H1 (cell line): ENCODE measurements around the gene MCC. TPM values are rescaled to one million over a fixed set of nuclear protein-coding genes. Genes with fewer than 3 reads are reported as not detected.

ENCODE experiments used
- CTCF ChIA-PET: fragments of 300-600 bp; sonication (Branson Sonifier 250); formaldehyde crosslinking; loops from one replicate; lab custom pipeline; 2021; ENCODE audit not compliant: partially characterized antibody; lab: Charles Lee
- POLR2A ChIA-PET: fragments of 300-600 bp; sonication (Branson Sonifier 250); formaldehyde crosslinking; loops from one replicate; lab custom pipeline; 2021; ENCODE audit warnings: inconsistent platforms; ENCODE audit not compliant: partially characterized antibody; lab: Charles Lee
- DNase-seq, 2 experiments: peaks; one replicate each; pipeline versions ENCODE4 v3.0.0 to v3.0.0-alpha.2; 2010 to 2022; ENCODE audit warnings: low spot score in 2 of 2, low read depth in 1 of 2, mixed read lengths in 1 of 2
- FAIRE-seq: peaks from 2 replicates; lab custom pipeline; 2011; peaks lifted over from hg19 to GRCh38; lab: Jason Lieb, UNC
- H2AFZ ChIP-seq: 2 replicates; pipeline ENCODE4 v1.8.1; 2012; ENCODE audit warnings: low read length, inconsistent platforms
- H2AK5ac ChIP-seq: 2 replicates; pipeline ENCODE4 v1.6.1; 2013; ENCODE audit warnings: low read depth, low read length
- H2BK120ac ChIP-seq: replicated peaks from 2 replicates; pipeline ENCODE3; 2013; ENCODE audit warnings: low read depth, low read length, inconsistent platforms
- H2BK12ac ChIP-seq: 2 replicates; pipeline ENCODE4 v1.6.1; 2013; ENCODE audit warnings: low read depth, low read length
- H2BK15ac ChIP-seq: 2 replicates; pipeline ENCODE4 v1.6.1; 2013; ENCODE audit warnings: low read length
- H2BK20ac ChIP-seq: 2 replicates; pipeline ENCODE4 v1.6.1; 2013; ENCODE audit warnings: low read length
- H2BK5ac ChIP-seq: 2 replicates; pipeline ENCODE4 v1.6.1; 2013; ENCODE audit warnings: low read depth, low read length
- H3K14ac ChIP-seq: 2 replicates; pipeline ENCODE4 v1.6.1; 2013; ENCODE audit warnings: inconsistent platforms; ENCODE audit not compliant: insufficient read length
- H3K18ac ChIP-seq: 2 replicates; pipeline ENCODE4 v1.6.1; 2013; ENCODE audit warnings: low read length; ENCODE audit errors: extremely low read depth
- H3K23ac ChIP-seq: 2 replicates; pipeline ENCODE4 v1.6.1; 2013; ENCODE audit warnings: inconsistent platforms; ENCODE audit not compliant: insufficient read length
- H3K23me2 ChIP-seq: 2 replicates; pipeline ENCODE4 v1.6.1; 2013; ENCODE audit warnings: low read depth, low read length
- H3K27ac ChIP-seq: 2 replicates; pipeline ENCODE4 v1.6.1; 2011; ENCODE audit warnings: low read depth, low read length, inconsistent platforms
- H3K27me3 ChIP-seq, 4 experiments: replicated peaks in 1 of 4; 1 replicate in 1 of 4; 2 replicates in 3 of 4; pipeline versions ENCODE4 v1.6.1 to v1.8.1; 2011 to 2013; ENCODE audit warnings: low read length in 3 of 4, mild to moderate bottlenecking in 3 of 4, inconsistent platforms in 2 of 4, mixed read lengths in 2 of 4, moderate library complexity in 1 of 4; ENCODE audit not compliant: control insufficient read depth in 3 of 4, insufficient read depth in 3 of 4; ENCODE audit errors: extremely low read depth in 1 of 4
- H3K36me3 ChIP-seq, 4 experiments: 2 replicates each; pipeline versions ENCODE4 v1.6.1 to v1.8.1; 2011 to 2013; ENCODE audit warnings: mild to moderate bottlenecking in 4 of 4, low read length in 3 of 4, moderate library complexity in 2 of 4, control low read depth in 1 of 4, inconsistent platforms in 1 of 4; ENCODE audit not compliant: insufficient read depth in 4 of 4, control insufficient read depth in 2 of 4
- H3K4ac ChIP-seq: replicated peaks from 2 replicates; pipeline ENCODE3; 2013; ENCODE audit warnings: low read length, low read depth, mixed read lengths, inconsistent platforms; ENCODE audit not compliant: insufficient read length
- H3K4me1 ChIP-seq, 4 experiments: replicated peaks in 1 of 4; 1 replicate in 1 of 4; 2 replicates in 3 of 4; pipeline versions ENCODE4 v1.6.1 to v1.8.1; 2011 to 2013; ENCODE audit warnings: low read length in 3 of 4, inconsistent platforms in 2 of 4, mixed read lengths in 1 of 4; ENCODE audit not compliant: insufficient read depth in 4 of 4, control insufficient read depth in 3 of 4
- H3K4me2 ChIP-seq, 2 experiments: 2 replicates each; pipeline versions ENCODE4 v1.6.1 to v1.8.1; 2011 to 2013; ENCODE audit warnings: low read depth in 2 of 2, low read length in 2 of 2, control low read depth in 1 of 2, inconsistent platforms in 1 of 2, mild to moderate bottlenecking in 1 of 2; ENCODE audit not compliant: insufficient read depth in 1 of 2
- H3K4me3 ChIP-seq, 4 experiments: fragments of 200-600, 300-600 bp in 1 of 4; sonication (generic), shearing (Covaris generic), sonication (Bioruptor Twin) in 1 of 4; 2 replicates each; pipeline versions ENCODE4 v1.5.1 to v1.8.1; 2011 to 2016; ENCODE audit warnings: low read length in 4 of 4, low read depth in 3 of 4, control low read depth in 2 of 4, inconsistent platforms in 2 of 4, mild to moderate bottlenecking in 2 of 4, mixed read lengths in 1 of 4, moderate library complexity in 1 of 4; ENCODE audit not compliant: insufficient read depth in 2 of 4; ENCODE audit errors: extremely low read depth in 1 of 4
- H3K56ac ChIP-seq: replicated peaks from 2 replicates; pipeline ENCODE3; 2013; ENCODE audit warnings: low read depth, mild to moderate bottlenecking, mixed read lengths, low read length, inconsistent platforms; ENCODE audit not compliant: insufficient read length
- H3K79me1 ChIP-seq: 2 replicates; pipeline ENCODE4 v1.6.1; 2013; ENCODE audit warnings: low read depth, low read length, control low read depth
- H3K79me2 ChIP-seq, 2 experiments: 2 replicates each; pipeline versions ENCODE4 v1.6.1 to v1.8.1; 2012 to 2013; ENCODE audit warnings: low read length in 2 of 2, mild to moderate bottlenecking in 2 of 2, inconsistent platforms in 1 of 2; ENCODE audit not compliant: insufficient read depth in 2 of 2, control insufficient read depth in 1 of 2
- H3K9ac ChIP-seq, 4 experiments: replicated peaks in 1 of 4; 1 replicate in 1 of 4; 2 replicates in 3 of 4; pipeline versions ENCODE4 v1.6.1 to v1.8.1; 2011 to 2013; ENCODE audit warnings: low read depth in 3 of 4, low read length in 3 of 4, control low read depth in 2 of 4, mild to moderate bottlenecking in 2 of 4, moderate library complexity in 2 of 4, inconsistent platforms in 1 of 4; ENCODE audit errors: extremely low read depth in 1 of 4
- H3K9me3 ChIP-seq, 2 experiments: 2 replicates each; pipeline versions ENCODE4 v1.6.1 to v1.8.1; 2012 to 2013; ENCODE audit warnings: mild to moderate bottlenecking in 2 of 2, moderate library complexity in 2 of 2, control low read depth in 1 of 2, inconsistent platforms in 1 of 2, low read depth in 1 of 2, low read length in 1 of 2, mixed read lengths in 1 of 2; ENCODE audit not compliant: insufficient read depth in 2 of 2
- H4K20me1 ChIP-seq, 2 experiments: replicated peaks in 1 of 2; 2 replicates each; pipeline versions ENCODE3 to v1.8.1; 2011 to 2013; ENCODE audit warnings: inconsistent platforms in 2 of 2, low read length in 2 of 2, mild to moderate bottlenecking in 1 of 2; ENCODE audit not compliant: insufficient read depth in 2 of 2, control insufficient read depth in 1 of 2
- H4K5ac ChIP-seq: 2 replicates; pipeline ENCODE4 v1.6.1; 2013; ENCODE audit warnings: low read length, low read depth, mixed read lengths, inconsistent platforms; ENCODE audit not compliant: insufficient read length
- H4K8ac ChIP-seq: 2 replicates; pipeline ENCODE4 v1.8.0; 2013; ENCODE audit warnings: mild to moderate bottlenecking, moderate library complexity, low read length, inconsistent platforms; ENCODE audit not compliant: insufficient read depth; ENCODE audit errors: extremely low read depth
- H4K91ac ChIP-seq: replicated peaks from 2 replicates; pipeline ENCODE3; 2013; ENCODE audit warnings: low read length, mixed read lengths, inconsistent platforms; ENCODE audit not compliant: insufficient read length
- CBX8 ChIP-seq: fragments of 300-800, 300-1000 bp; sonication (generic); IDR thresholded peaks from 2 replicates; pipeline ENCODE4 v1.7.1; 2016; ENCODE audit warnings: low read depth, low read length, borderline replicate concordance
- KDM4A ChIP-seq: IDR thresholded peaks from one replicate; pipeline ENCODE4 v1.7.1; 2012; ENCODE audit warnings: low read depth, mild to moderate bottlenecking, moderate library complexity, low read length, inconsistent platforms; ENCODE audit not compliant: severe bottlenecking
- SUZ12 ChIP-seq: fragments of 200-600 bp; sonication (generic); IDR thresholded peaks from 2 replicates; pipeline ENCODE4 v1.6.1; 2012; ENCODE audit warnings: mild to moderate bottlenecking, inconsistent platforms, low read length, moderate library complexity, mixed read lengths
- WGBS, 2 experiments: shearing (Covaris generic) in 1 of 2; methylation state at CpG; one replicate each; pipeline versions ENCODE4 v1.1.6 to v1.1.7; 2013 to 2015; ENCODE audit warnings: low lambda C conversion rate in 2 of 2, mixed read lengths in 2 of 2, inconsistent platforms in 1 of 2, low coverage in 1 of 2, missing lambda C conversion rate in 1 of 2; ENCODE audit not compliant: insufficient replicate concordance in 2 of 2, insufficient coverage in 1 of 2, insufficient read length in 1 of 2; ENCODE audit errors: extremely low coverage in 1 of 2, missing lambda C conversion rate in 1 of 2; 5-methylcytosine and 5-hydroxymethylcytosine counted together
- polyA plus RNA-seq, 7 experiments: library from polyadenylated mRNA; depleted of rRNA in 3 of 7; stranded (reverse) in 5 of 7; unstranded in 2 of 7; fragments of >200 nt in 5 of 7; fragments of 200-250 nt in 2 of 7; gene quantifications; 1 replicate in 5 of 7; 2 replicates in 1 of 7; 4 replicates in 1 of 7; pipeline versions ENCODE4 v1.2.1 to v1.2.3, GENCODE V29; 2011 to 2013; ENCODE audit warnings: missing spikeins in 2 of 7, mixed read lengths in 2 of 7
- total RNA-seq: library from RNA; stranded (reverse); fragmentation: NEBNext Ultra II Directional; extraction: Animal tissue kit (Norgen Biotek cat#: 25700); gene quantifications from 2 replicates; pipeline ENCODE4 v1.2.1, GENCODE V29; 2021

MCC gene
- total and polyA plus RNA-seq, 2 of the 8 experiments (the other 6 are each of a cell fraction or from before 2014, with no cell fraction given): 2.6 to 18.3 TPM

GRCh38 chr5:113384782-113385285, 103.4 kb downstream of the MCC start:
- ChIA-PET CTCF (interaction anchor here (0.6 to 1.6 kb wide), 7 partner anchors 10 to 227 kb away, joined by 3 to 7 read pairs (median 4); partner anchors contain the start of gene YTHDC2), POLR2A (interaction anchor here (1.2 kb wide), 1 partner anchor 16 kb away, joined by 3 read pairs; no protein-coding TSS in a partner anchor)
- TF ChIP-seq SUZ12: no peak
- no peak for TF ChIP-seq CBX8
- no peak for TF ChIP-seq KDM4A
- Histone ChIP-seq H3K79me1 (no peaks in the 10 kb centered on the region), H2BK120ac (no peak overlapping the region), H3K4me1 (no peaks in the 10 kb centered on the region), H2AK5ac (no peak overlapping the region), H4K5ac (no peak overlapping the region), H3K9me3 (no peaks in the 10 kb centered on the region), H2BK20ac (no peak overlapping the region), H3K18ac (no peak overlapping the region), H3K4me2 (no peak overlapping the region), H3K79me2 (no peaks in the 10 kb centered on the region), H3K56ac (no peak overlapping the region), H3K4me3 (no peak overlapping the region), H3K27ac (no peak overlapping the region), H3K27me3 (no peaks in the 10 kb centered on the region), H2BK5ac (no peak overlapping the region), H3K23ac (no peak overlapping the region), H4K8ac (no peak overlapping the region), H3K14ac (no peak overlapping the region), H4K20me1 (no peaks in the 10 kb centered on the region), H2BK15ac (no peak overlapping the region), H2BK12ac (no peak overlapping the region), H3K23me2 (no peaks in the 10 kb centered on the region), H3K9ac (no peak overlapping the region), H3K36me3 (no peaks in the 10 kb centered on the region), H2AFZ (no peak overlapping the region), H3K4ac (no peak overlapping the region), H4K91ac (no peak overlapping the region)
- FAIRE-seq (no peak), DNase-seq (no peak)
- WGBS, 2 experiments: 88% methylated on average over 4 of the region's 4 CpGs; no CpG with 5 or more reads in 1 of the 2 experiments
